GM15510 (cell line): ENCODE results near the gene NPFFR2.

Experiments used
- POLR2A ChIP-seq: IDR thresholded peaks from 3 replicates; pipeline ENCODE4 v1.6.1; 2011; ENCODE audit warnings: borderline replicate concordance; ENCODE audit not compliant: insufficient read length; ENCODE audit errors: extremely low read depth

NPFFR2 gene

GRCh38 chr4:72031868-72032608, at the start of gene NPFFR2:
Gene NPFFR2 (plus strand): TSS chr4:72032000. CDS start chr4:72128592, 96,592 bp downstream.
- TF ChIP-seq POLR2A: no peak

- no peak for TF ChIP-seq POLR2A
These were observed 39.1 kb upstream of the NPFFR2 start for GRCh38 chr4:71992571-71993312.

- no peak for TF ChIP-seq POLR2A
These were observed 37.2 kb upstream of the NPFFR2 start for GRCh38 chr4:71994559-71994958.

GRCh38 chr4:71995297-71995696, 36.5 kb upstream of the NPFFR2 start:
- TF ChIP-seq POLR2A: no peak

GRCh38 chr4:72006586-72006985, 25.2 kb upstream of the NPFFR2 start:
- TF ChIP-seq POLR2A: no peak

GRCh38 chr4:72011906-72012305, 19.9 kb upstream of the NPFFR2 start:
- TF ChIP-seq POLR2A: no peak

- TF ChIP-seq POLR2A: no peak
These were observed 15.8 kb upstream of the NPFFR2 start for GRCh38 chr4:72016011-72016410.

- no peak for TF ChIP-seq POLR2A
These were observed 12.1 kb upstream of the NPFFR2 start for GRCh38 chr4:72019688-72020087.

- TF ChIP-seq POLR2A: no peak
These were observed 9.2 kb upstream of the NPFFR2 start for GRCh38 chr4:72022553-72022952.

GRCh38 chr4:72055566-72055965, 23.8 kb downstream of the NPFFR2 start:
- TF ChIP-seq POLR2A: no peak

- no peak for TF ChIP-seq POLR2A
These were observed 31.9 kb downstream of the NPFFR2 start for GRCh38 chr4:72063726-72064125.

- no peak for TF ChIP-seq POLR2A
These were observed 35.3 kb downstream of the NPFFR2 start for GRCh38 chr4:72067051-72067450.

GRCh38 chr4:72073816-72074215, 42.0 kb downstream of the NPFFR2 start:
- no peak for TF ChIP-seq POLR2A

GRCh38 chr4:72076562-72076961, 44.8 kb downstream of the NPFFR2 start:
- no peak for TF ChIP-seq POLR2A

- no peak for TF ChIP-seq POLR2A
These were observed 45.5 kb downstream of the NPFFR2 start for GRCh38 chr4:72077346-72077745.

- no peak for TF ChIP-seq POLR2A
These were observed 52.8 kb downstream of the NPFFR2 start for GRCh38 chr4:72084587-72085011.
